HG03558 (cell line): ENCODE results near the gene NKAIN2.
"Not testable (repeated sequence)": the region's sequence is repeated elsewhere in the genome, so short reads cannot be mapped to it uniquely, and the experiment has no call there.

Experiments
- ATAC-seq: cut with Tn5 transposase; IDR thresholded peaks from one replicate; pipeline ENCODE4 v1.9.1; 2021; ENCODE audit warnings: moderate number of reproducible peaks; ENCODE audit not compliant: unreplicated experiment; ENCODE audit errors: extremely low read depth

Gene NKAIN2

GRCh38 chr6:124389127-124389526, 585.5 kb downstream of the NKAIN2 start:
- ATAC-seq = no peak

GRCh38 chr6:124393536-124393935, 589.9 kb downstream of the NKAIN2 start:
- no peak for ATAC-seq

- no peak for ATAC-seq
These were observed 592.7 kb downstream of the NKAIN2 start for GRCh38 chr6:124396361-124396760.

DNA sequence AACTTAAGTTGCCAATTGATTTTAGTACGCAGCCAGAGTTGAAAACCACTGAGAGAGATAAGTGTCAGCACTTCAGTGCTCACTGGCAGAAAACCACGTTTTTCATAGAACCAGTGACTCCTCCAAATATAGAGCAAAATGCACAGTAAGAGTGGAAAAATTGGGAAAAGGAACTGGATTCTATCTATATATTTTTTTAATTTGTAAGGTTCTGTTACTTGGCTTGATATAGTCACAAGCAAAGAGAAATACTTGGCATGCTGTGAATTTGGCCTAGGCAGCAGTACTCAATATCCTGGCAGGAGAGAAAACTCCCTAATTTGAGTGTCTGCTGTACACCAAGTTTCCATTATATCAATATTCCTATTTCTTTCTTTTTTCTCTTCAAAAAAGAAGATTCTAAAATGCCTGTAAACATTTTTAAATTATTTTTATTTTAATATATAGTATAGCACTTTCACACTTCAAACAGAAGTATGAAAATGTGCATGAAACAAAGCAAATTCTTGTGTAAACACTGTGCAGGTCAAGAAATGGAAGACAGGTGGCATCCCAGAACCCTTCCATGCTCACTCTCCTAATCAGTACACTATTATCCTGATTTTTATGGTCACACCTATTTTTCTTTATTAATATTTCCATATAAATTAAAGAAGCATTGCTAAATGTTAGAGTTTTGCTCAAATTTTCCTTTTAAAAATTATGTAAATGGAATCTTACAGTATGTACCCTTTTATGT, 596.8 kb downstream of the NKAIN2 start:
- ATAC-seq = no peak

DNA sequence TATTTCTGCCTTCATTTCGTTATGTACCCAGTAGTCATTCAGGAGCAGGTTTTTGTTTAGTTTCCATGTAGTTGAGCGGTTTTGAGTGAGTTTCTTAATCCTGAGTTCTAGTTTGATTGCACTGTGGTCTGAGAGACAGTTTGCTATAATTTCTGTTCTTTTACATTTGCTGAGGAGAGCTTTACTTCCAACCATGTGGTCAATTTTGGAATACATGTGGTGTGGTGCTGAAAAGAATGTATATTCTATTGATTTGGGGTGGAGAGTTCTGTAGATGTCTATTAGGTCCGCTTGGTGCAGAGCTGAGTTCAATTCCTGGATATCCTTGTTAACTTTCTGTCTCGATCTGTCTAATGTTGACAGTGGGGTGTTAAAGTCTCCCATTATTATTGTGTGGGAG, 606.8 kb downstream of the NKAIN2 start:
- ATAC-seq = not testable (repeated sequence)

- ATAC-seq = not testable (repeated sequence)
These were observed 609.0 kb downstream of the NKAIN2 start for GRCh38 chr6:124412657-124413056.

- no peak for ATAC-seq
These were observed 616.6 kb downstream of the NKAIN2 start for GRCh38 chr6:124420116-124420840.

DNA sequence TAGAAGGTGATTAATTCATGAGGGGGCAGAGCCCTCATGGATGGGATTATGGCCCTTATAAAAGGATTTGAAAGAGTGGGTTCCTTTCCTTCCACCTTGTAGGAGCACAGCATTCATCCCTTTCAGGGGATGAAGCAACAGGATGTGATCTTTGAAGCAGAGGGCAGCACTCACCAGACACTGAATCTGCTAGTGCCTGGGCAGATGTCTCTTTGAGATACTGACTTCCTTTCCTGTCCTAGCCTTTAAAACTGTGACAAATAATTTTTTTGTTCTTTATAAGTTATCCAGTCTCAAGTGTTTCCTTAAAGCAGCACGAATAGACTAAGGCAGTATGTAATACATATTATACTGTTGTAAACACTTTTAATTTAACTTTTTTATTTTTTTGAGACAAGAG, 620.0 kb downstream of the NKAIN2 start:
- no peak for ATAC-seq

DNA sequence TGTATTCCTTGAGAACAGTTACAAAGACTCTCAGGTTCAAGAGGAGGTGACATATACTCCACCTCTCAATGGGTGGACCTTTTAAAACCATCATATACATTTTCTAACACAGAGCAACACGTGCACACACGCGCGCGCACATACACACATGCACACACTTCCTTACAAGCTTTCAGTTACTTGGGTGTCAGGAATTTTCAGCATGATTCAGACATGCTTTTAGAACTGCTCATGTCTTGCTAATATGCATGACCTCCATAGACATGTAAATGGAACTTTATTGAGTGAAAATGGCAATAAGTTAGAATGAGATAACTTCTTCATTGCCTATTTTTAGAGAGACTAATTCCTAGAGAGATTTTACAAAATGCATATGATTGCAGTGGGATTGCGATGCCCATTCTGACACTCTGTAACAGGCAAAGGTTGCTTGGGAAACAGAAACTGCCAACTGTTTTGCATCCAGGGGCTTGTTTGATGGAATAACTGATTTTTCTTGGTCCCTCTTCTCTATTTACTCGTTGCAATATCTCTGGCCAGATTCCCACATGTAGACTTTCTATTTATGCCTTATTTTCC, 627.2 kb downstream of the NKAIN2 start:
- ATAC-seq = no peak

DNA sequence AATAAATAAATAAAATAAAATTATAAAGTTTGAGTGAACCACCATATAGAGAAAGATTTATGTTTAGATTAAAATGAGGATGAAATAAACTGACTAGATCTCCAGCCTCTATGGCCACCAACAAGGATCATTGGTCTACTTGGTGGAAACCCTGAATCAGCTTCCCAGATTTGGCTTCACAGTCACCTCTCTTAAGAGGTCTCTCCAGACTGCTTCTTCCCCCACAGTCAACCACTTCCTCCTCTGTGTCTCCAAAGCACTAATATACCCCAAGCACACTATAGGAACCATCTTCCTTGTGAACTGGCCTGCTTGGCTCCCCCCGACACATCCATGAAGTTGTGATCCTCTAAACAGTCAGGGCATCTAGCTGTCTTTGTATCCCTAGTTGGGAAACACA, 629.0 kb downstream of the NKAIN2 start:
- ATAC-seq = no peak

DNA sequence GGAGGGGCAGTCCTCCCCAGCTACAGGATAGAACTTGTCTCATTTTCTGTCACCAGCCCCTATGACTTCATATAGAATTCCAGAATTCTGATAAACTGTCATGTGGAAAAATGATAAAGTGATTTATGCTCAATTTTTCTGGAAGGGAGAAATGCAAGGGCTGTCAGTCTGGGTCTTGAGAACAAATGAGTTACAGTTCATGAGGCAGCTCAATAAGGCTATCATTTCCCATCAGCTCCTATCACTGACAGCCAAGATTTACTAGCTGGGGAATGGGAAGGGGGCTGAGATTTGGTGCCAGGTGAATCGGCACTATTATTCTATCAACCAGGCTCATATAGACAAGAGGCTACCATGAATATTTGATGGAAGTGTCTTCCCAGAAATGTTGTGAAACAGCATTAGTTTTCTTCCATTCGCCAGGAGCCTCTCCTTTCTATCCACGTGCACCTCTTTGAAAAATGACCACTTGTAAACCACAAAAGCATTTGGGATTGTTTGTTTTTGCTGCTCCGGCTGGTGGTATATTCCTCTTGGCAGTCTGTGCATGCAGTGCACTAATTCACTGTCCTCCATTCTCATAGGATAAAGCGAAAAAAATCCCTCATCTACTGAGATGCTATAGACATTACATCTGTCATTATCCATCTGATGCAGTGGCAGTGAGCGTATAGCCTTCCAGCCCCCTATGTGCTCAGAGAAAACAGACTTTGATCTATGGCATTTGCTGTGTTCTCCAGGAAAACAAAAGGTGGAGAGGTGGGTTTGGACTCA, 629.9 kb downstream of the NKAIN2 start:
- ATAC-seq = no peak

- no peak for ATAC-seq
These were observed 630.8 kb downstream of the NKAIN2 start for GRCh38 chr6:124434421-124434820.

GRCh38 chr6:124436803-124437202, 633.1 kb downstream of the NKAIN2 start:
- no peak for ATAC-seq

DNA sequence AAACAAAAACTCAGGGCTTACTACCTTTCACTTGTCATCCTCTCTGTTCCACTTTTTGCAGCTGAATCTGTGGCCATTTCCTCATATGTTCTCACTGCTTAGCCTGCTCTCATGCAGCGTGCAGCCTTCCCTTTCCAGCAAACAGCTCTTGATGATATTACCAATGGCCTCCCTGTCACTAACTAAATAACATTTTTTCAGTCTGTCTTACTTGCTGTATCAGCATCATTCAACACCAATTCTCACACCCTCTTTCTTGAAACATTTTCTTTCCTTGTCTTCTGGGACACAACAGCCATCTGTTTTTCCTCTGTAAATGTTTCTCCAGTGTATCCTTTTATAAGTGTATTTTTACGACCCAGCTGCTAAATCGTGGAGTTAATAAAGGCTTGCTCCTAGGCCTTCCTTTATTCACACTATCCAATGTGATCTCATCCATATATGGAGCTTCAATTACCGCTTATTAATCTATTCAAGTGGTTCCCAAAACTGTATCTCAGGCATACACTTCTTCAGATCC, 634.9 kb downstream of the NKAIN2 start:
- ATAC-seq = no peak

DNA sequence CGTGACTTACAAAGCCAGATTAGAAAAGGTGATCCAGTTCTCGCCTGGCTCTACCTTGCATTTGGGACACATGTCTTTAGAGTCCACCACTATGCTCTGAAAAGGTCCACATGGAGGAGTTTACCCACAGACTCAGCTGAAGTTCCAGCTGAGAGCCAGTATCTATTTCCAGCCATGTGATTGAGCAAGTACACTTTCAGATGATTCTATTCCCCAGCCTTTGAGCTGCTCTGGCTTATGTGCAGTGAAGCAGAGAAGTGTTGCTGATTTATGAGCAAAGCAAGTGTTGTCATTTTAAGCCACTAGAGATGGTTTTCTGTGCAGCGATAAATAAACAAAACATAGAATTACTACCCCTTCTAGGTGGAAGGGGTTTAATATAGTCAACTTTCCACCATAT, 637.8 kb downstream of the NKAIN2 start:
- no peak for ATAC-seq

GRCh38 chr6:124443541-124443940, 639.9 kb downstream of the NKAIN2 start:
- ATAC-seq = no peak

DNA sequence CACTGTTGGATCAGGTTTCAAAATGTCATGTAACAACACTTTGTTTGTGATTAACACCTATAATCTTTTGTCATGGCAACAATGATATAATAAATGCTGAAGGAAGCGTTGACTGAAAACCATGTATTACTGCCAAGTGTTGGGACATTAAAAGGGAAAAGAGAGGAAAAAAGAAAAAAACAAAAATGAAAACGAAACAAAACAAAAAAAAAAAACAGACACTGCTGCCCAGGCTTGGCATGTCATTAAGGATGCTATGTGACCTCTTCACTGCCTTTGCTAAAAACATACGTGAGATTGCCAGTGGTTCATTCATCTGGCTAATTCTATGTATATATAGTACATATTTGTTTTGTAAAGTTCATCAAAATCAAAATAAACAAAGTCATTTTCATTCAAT, 641.9 kb downstream of the NKAIN2 start:
- no peak for ATAC-seq

GRCh38 chr6:124446961-124447360, 643.3 kb downstream of the NKAIN2 start:
- no peak for ATAC-seq

DNA sequence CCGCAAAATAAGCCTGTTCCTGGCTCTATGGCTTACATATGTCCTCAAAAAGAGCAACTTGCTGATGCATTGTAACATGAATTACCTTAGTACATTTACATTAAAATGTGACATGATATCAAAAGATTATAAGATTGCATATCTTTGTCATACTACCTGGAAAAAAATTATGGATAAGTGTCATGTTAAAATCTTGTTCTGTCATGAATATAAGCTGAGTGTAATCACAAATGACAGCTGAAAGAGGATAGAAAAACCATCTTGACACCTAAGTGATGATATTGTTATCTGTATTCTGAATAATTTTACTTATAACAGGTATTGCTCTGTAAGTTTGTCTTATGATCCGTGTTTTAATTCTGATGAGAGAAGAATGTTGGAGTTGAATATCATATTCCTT, 655.6 kb downstream of the NKAIN2 start:
- no peak for ATAC-seq

GRCh38 chr6:124462750-124463149, 659.1 kb downstream of the NKAIN2 start:
- ATAC-seq = no peak

DNA sequence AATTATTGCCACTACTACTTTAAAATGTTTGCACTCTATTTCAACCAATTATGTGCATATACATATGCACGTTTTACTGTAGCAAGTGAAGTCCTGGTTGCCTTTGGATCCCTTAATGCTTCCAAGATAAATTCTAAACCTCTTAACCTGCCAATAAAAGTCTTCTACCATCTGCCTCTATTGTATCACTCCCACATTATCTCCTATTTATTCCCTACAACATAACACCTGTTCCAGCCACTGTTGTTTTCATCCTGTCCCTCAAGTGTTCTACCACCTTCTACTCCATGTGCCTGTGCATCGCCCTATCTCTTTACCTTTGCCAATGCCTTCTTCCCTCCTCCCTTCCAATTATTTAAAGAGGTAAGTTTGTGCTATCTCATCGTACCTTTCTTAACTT, 659.6 kb downstream of the NKAIN2 start:
- ATAC-seq = no peak
